Parathyroid adenoma (tissue), 2 donors: ENCODE measurements around the gene RPL10.

Source experiments
- H2AFZ ChIP-seq: fragments of 300-600 bp; sonication (generic); one replicate; pipeline ENCODE4 v1.7.0; 2017; ENCODE audit warnings: antibody characterized with exemption, mild to moderate bottlenecking
- H3K27ac ChIP-seq: fragments of 300-600 bp; sonication (generic); one replicate; pipeline ENCODE4 v1.7.0; 2017
- H3K27me3 ChIP-seq: fragments of 300-600 bp; sonication (generic); one replicate; pipeline ENCODE4 v1.7.0; 2017; ENCODE audit warnings: low read length; ENCODE audit not compliant: control insufficient read depth, insufficient read depth
- H3K36me3 ChIP-seq: fragments of 300-600 bp; sonication (generic); one replicate; pipeline ENCODE4 v1.7.0; 2017; ENCODE audit warnings: low read length; ENCODE audit not compliant: control insufficient read depth, insufficient read depth
- H3K4me1 ChIP-seq: fragments of 300-600 bp; sonication (generic); one replicate; pipeline ENCODE4 v1.7.0; 2017; ENCODE audit warnings: control low read depth
- H3K4me2 ChIP-seq: fragments of 300-600 bp; sonication (generic); one replicate; pipeline ENCODE4 v1.7.0; 2017; ENCODE audit warnings: low read length
- H3K4me3 ChIP-seq: fragments of 300-600 bp; sonication (generic); one replicate; pipeline ENCODE4 v1.7.0; 2017; ENCODE audit warnings: low read depth, low read length
- H3K79me2 ChIP-seq: fragments of 300-600 bp; sonication (generic); one replicate; pipeline ENCODE4 v1.7.0; 2017; ENCODE audit warnings: control low read depth
- H3K9ac ChIP-seq: fragments of 300-600 bp; sonication (generic); one replicate; pipeline ENCODE4 v1.7.0; 2017; ENCODE audit warnings: mild to moderate bottlenecking
- H3K9me3 ChIP-seq: fragments of 300-600 bp; sonication (generic); one replicate; pipeline ENCODE4 v1.7.0; 2017; ENCODE audit warnings: low read length; ENCODE audit not compliant: control insufficient read depth
- CTCF ChIP-seq: fragments of 300-600 bp; sonication (generic); IDR thresholded peaks from one replicate; pipeline ENCODE4 v1.7.0; 2017; ENCODE audit warnings: antibody characterized with exemption, mild to moderate bottlenecking
- donor health status: primary hyperparathyroidism.

RPL10 gene

GRCh38 chrX:154436983-154437752, 39.0 kb downstream of the RPL10 start, which contains the start of gene GDI1:
TSS of gene GDI1 (plus strand) at chrX:154437154. CDS start at chrX:154437255, 101 bp downstream.
- Histone ChIP-seq H3K4me1 (no peaks in the 10 kb centered on the region), H2AFZ (peak within 1 kb of the TSS; percentile 53), H3K4me3 (peak within 1 kb of the TSS; percentile 50), H3K4me2 (peak within 1 kb of the TSS; percentile 47), H3K36me3 (no peaks in the 10 kb centered on the region), H3K27ac (no peak within 1 kb of the TSS), H3K9me3 (no peaks in the 10 kb centered on the region), H3K79me2 (peaks cover 6% of the 10 kb centered on the region), H3K9ac (no peak within 1 kb of the TSS), H3K27me3 (no peaks in the 10 kb centered on the region)
- no peak for TF ChIP-seq CTCF

GRCh38 chrX:154437971-154438893, 40.1 kb downstream of the RPL10 start:
- no peak overlapping the region for H3K9ac ChIP-seq
- no peak overlapping the region for H2AFZ ChIP-seq
- peak overlapping the region; percentile 47 for H3K4me2 ChIP-seq
- H3K4me3 ChIP-seq: peak overlapping the region; percentile 46
- H3K4me1 ChIP-seq: no peaks in the 10 kb centered on the region
- H3K9me3 ChIP-seq: no peaks in the 10 kb centered on the region
- H3K79me2 ChIP-seq: peaks cover 6% of the 10 kb centered on the region
- no peaks in the 10 kb centered on the region for H3K36me3 ChIP-seq
- TF ChIP-seq CTCF: no peak
- H3K27ac ChIP-seq: no peak overlapping the region
- no peaks in the 10 kb centered on the region for H3K27me3 ChIP-seq

GRCh38 chrX:154439841-154440240, 41.7 kb downstream of the RPL10 start:
- Histone ChIP-seq H2AFZ (no peak overlapping the region), H3K27me3 (no peaks in the 10 kb centered on the region), H3K79me2 (peaks cover 6% of the 10 kb centered on the region), H3K27ac (no peak overlapping the region), H3K4me2 (no peak overlapping the region), H3K36me3 (no peaks in the 10 kb centered on the region), H3K4me3 (no peak overlapping the region), H3K4me1 (peaks cover 3% of the 10 kb centered on the region), H3K9ac (no peak overlapping the region), H3K9me3 (no peaks in the 10 kb centered on the region)
- no peak for TF ChIP-seq CTCF

- Histone ChIP-seq H3K27me3 (no peaks in the 10 kb centered on the region), H3K4me1 (peaks cover 3% of the 10 kb centered on the region), H3K9me3 (no peaks in the 10 kb centered on the region), H3K36me3 (no peaks in the 10 kb centered on the region), H3K79me2 (peaks cover 6% of the 10 kb centered on the region), H2AFZ (no peak overlapping the region), H3K4me2 (no peak overlapping the region), H3K9ac (no peak overlapping the region), H3K27ac (no peak overlapping the region), H3K4me3 (no peak overlapping the region)
- TF ChIP-seq CTCF: no peak
Measured at GRCh38 chrX:154440623-154441357, 42.6 kb downstream of the RPL10 start.
